Keratinocyte (primary cell): ENCODE measurements around the gene LCA5. TPM values are rescaled to one million over a fixed set of nuclear protein-coding genes. Genes with fewer than 3 reads are reported as not detected.

ENCODE experiments used
- DNase-seq: peaks from one replicate; pipeline ENCODE4 v3.0.0-alpha.2; 2011; ENCODE audit warnings: low read depth, missing footprints, low spot score
- FAIRE-seq: peaks from 2 replicates; lab custom pipeline; 2011; peaks lifted over from hg19 to GRCh38; lab: Jason Lieb, UNC
- H2AFZ ChIP-seq: 2 replicates; pipeline ENCODE4 v1.6.0; 2012; ENCODE audit warnings: low read length, control low read depth, inconsistent platforms; ENCODE audit not compliant: control insufficient read depth
- H3K27ac ChIP-seq: 2 replicates; pipeline ENCODE4 v1.5.1; 2011; ENCODE audit warnings: low read length; ENCODE audit not compliant: control insufficient read depth, insufficient read depth
- H3K27me3 ChIP-seq: 3 replicates; pipeline ENCODE4 v1.6.0; 2011; ENCODE audit warnings: low read length; ENCODE audit not compliant: control insufficient read depth, insufficient read depth; ENCODE audit errors: extremely low read depth
- H3K36me3 ChIP-seq, 2 experiments: 2 replicates in 1 of 2; 3 replicates in 1 of 2; pipeline ENCODE4 v1.5.1; 2011; ENCODE audit warnings: low read length in 2 of 2, mild to moderate bottlenecking in 1 of 2; ENCODE audit not compliant: control insufficient read depth in 2 of 2, insufficient read depth in 2 of 2; ENCODE audit errors: extremely low read depth in 1 of 2
- H3K4me1 ChIP-seq: 3 replicates; pipeline ENCODE4 v1.5.1; 2011; ENCODE audit warnings: low read length; ENCODE audit not compliant: control insufficient read depth, insufficient read depth; ENCODE audit errors: extremely low read depth
- H3K4me2 ChIP-seq: 3 replicates; pipeline ENCODE4 v1.6.0; 2011; ENCODE audit warnings: low read depth, low read length; ENCODE audit not compliant: control insufficient read depth, insufficient read depth; ENCODE audit errors: extremely low read depth
- H3K4me3 ChIP-seq, 3 experiments: fragments of 200-600 bp in 1 of 3; sonication (generic) in 1 of 3; 2 replicates in 2 of 3; 3 replicates in 1 of 3; pipeline ENCODE4 v1.5.1; 2011 to 2016; ENCODE audit warnings: low read length in 3 of 3, mild to moderate bottlenecking in 3 of 3, control low read depth in 2 of 3, inconsistent platforms in 1 of 3, low read depth in 1 of 3, mixed read lengths in 1 of 3, mixed run types in 1 of 3, moderate library complexity in 1 of 3; ENCODE audit not compliant: control insufficient read depth in 2 of 3, insufficient read depth in 2 of 3; ENCODE audit errors: extremely low read depth in 1 of 3
- H3K79me2 ChIP-seq: 2 replicates; pipeline ENCODE4 v1.6.0; 2012; ENCODE audit warnings: low read length; ENCODE audit not compliant: control insufficient read depth, insufficient read depth
- H3K9ac ChIP-seq: 3 replicates; pipeline ENCODE4 v1.6.0; 2011; ENCODE audit warnings: low read length; ENCODE audit not compliant: control insufficient read depth, insufficient read depth; ENCODE audit errors: extremely low read depth
- H3K9me1 ChIP-seq: 3 replicates; pipeline ENCODE4 v1.6.0; 2011; ENCODE audit warnings: low read length; ENCODE audit not compliant: control insufficient read depth, insufficient read depth; ENCODE audit errors: extremely low read depth
- H3K9me3 ChIP-seq: 2 replicates; pipeline ENCODE4 v1.5.1; 2012; ENCODE audit warnings: low read depth, low read length; ENCODE audit not compliant: control insufficient read depth
- H4K20me1 ChIP-seq: 3 replicates; pipeline ENCODE4 v1.6.0; 2011; ENCODE audit warnings: low read length; ENCODE audit not compliant: control insufficient read depth, insufficient read depth; ENCODE audit errors: extremely low read depth
- CTCF ChIP-seq, 3 experiments: IDR thresholded peaks in 1 of 3; conservative IDR thresholded peaks in 1 of 3; optimal IDR thresholded peaks in 1 of 3; 2 replicates in 2 of 3; 3 replicates in 1 of 3; pipeline versions ENCODE3 to v1.5.1; 2011; ENCODE audit warnings: low read length in 3 of 3, mild to moderate bottlenecking in 3 of 3, moderate library complexity in 2 of 3, control low read depth in 1 of 3, inconsistent platforms in 1 of 3; ENCODE audit not compliant: insufficient read depth in 2 of 3; ENCODE audit errors: extremely low read depth in 1 of 3
- EZH2 ChIP-seq: IDR thresholded peaks from one replicate; pipeline ENCODE4 v1.6.1; 2012; ENCODE audit warnings: inconsistent platforms, mild to moderate bottlenecking, low read length, moderate library complexity
- dilution Hi-C: fragments of 300-500 bp; cut with MboI; formaldehyde crosslinking; loops from one replicate; pipeline ENCODE4 v1.7.0; 2020; ENCODE audit warnings: low sequenced_read_pairs; ENCODE audit not compliant: extremely low pct_ligation_motif_present
- polyA plus RNA-seq, 5 experiments: library from polyadenylated mRNA; depleted of rRNA in 3 of 5; stranded (reverse) in 3 of 5; stranded (forward) in 1 of 5; unstranded in 1 of 5; fragments of >200 nt; gene quantifications; 1 replicate in 1 of 5; 2 replicates in 3 of 5; 3 replicates in 1 of 5; pipeline versions ENCODE4 v1.2.1 to v1.2.3, GENCODE V29; 2011 to 2012; ENCODE audit warnings: missing spikeins in 2 of 5, low read depth in 1 of 5, low replicate concordance in 1 of 5
- small RNA-seq, 3 experiments: library from RNA; depleted of rRNA; stranded (forward); fragments of <200 nt; gene quantifications; one replicate each; pipeline ENCODE3, GENCODE V24; 2012; ENCODE audit warnings: low read depth in 3 of 3, low replicate concordance in 1 of 3; ENCODE audit not compliant: insufficient read length in 3 of 3

The LCA5 gene
- polyA plus RNA-seq, 1 donor (not counting 4 experiments of a cell fraction or from before 2014, with no cell fraction given): 1.6 TPM

- H4K20me1 ChIP-seq: no peaks in the 10 kb centered on the region
- H2AFZ ChIP-seq: no peak overlapping the region
- DNase-seq (no peak), FAIRE-seq (no peak)
- no peaks in the 10 kb centered on the region for H3K36me3 ChIP-seq
- no peaks in the 10 kb centered on the region for H3K27me3 ChIP-seq
- dilution Hi-C loops: no loop called here
- no peaks in the 10 kb centered on the region for H3K4me1 ChIP-seq
- no peaks in the 10 kb centered on the region for H3K9me1 ChIP-seq
- no peak for TF ChIP-seq CTCF (optimal IDR thresholded peaks at IDR 0.05 in 1 of 3, IDR thresholded peaks at IDR 0.05 in 1 of 3, conservative IDR thresholded peaks at IDR 0.05 in 1 of 3; ENCODE audit: extremely low read depth in 1 of 3, insufficient read depth in 2 of 3, low read length in 3 of 3)
- no peak for TF ChIP-seq EZH2
- H3K4me3 ChIP-seq: no peak overlapping the region
- no peaks in the 10 kb centered on the region for H3K79me2 ChIP-seq
- H3K9me3 ChIP-seq: no peaks in the 10 kb centered on the region
- no peak overlapping the region for H3K27ac ChIP-seq
- H3K9ac ChIP-seq: no peak overlapping the region
- H3K4me2 ChIP-seq: no peak overlapping the region
Measured at GRCh38 chr6:79436241-79436640, 101.0 kb downstream of the LCA5 start.

GRCh38 chr6:79435746-79436145 lies 101.5 kb downstream of the LCA5 start:
- Histone ChIP-seq H4K20me1 (no peaks in the 10 kb centered on the region), H3K27ac (no peak overlapping the region), H3K27me3 (no peaks in the 10 kb centered on the region), H3K36me3 (no peaks in the 10 kb centered on the region), H2AFZ (no peak overlapping the region), H3K79me2 (no peaks in the 10 kb centered on the region), H3K9me3 (no peaks in the 10 kb centered on the region), H3K9me1 (no peaks in the 10 kb centered on the region), H3K4me1 (no peaks in the 10 kb centered on the region), H3K4me2 (no peak overlapping the region), H3K4me3 (no peak overlapping the region), H3K9ac (no peak overlapping the region)
- TF ChIP-seq CTCF (optimal IDR thresholded peaks at IDR 0.05 in 1 of 3, IDR thresholded peaks at IDR 0.05 in 1 of 3, conservative IDR thresholded peaks at IDR 0.05 in 1 of 3; ENCODE audit: extremely low read depth in 1 of 3, insufficient read depth in 2 of 3, low read length in 3 of 3) (no peak), EZH2 (no peak)
- DNase-seq (no peak), FAIRE-seq (no peak)
- dilution Hi-C loops: no loop called here

Small RNA genes within 50 kb of the gene (small RNA-seq; reads per million reads assigned to genes)
- 0 to 0.67 (median 0) reads per million in 3 experiments for gene DBIP1

Other genes with a start within 250 kb of the LCA5 start
- 1.9 to 3.9 TPM (median 3.8 TPM) in 3 replicates for gene SH3BGRL2, start 93.9 kb upstream of the LCA5 start, polyA plus RNA-seq